ENCODE data around the gene KRT17.
"Not testable (repeated sequence)": the region's sequence is repeated elsewhere in the genome, so short reads cannot be mapped to it uniquely, and the experiment has no call there.

The KRT17 gene

GRCh38 chr17:41633556-41634199 lies 9.3 kb upstream of the KRT17 start:
- DNase-seq, result no peak

- DNase-seq, result no peak
These were observed 8.2 kb upstream of the KRT17 start for GRCh38 chr17:41632482-41633105.

- no peak for DNase-seq
These were observed 7.5 kb upstream of the KRT17 start for GRCh38 chr17:41631898-41632285.

GRCh38 chr17:41631025-41631897 lies 6.9 kb upstream of the KRT17 start:
- no peak for DNase-seq

GRCh38 chr17:41629826-41630670 lies 5.7 kb upstream of the KRT17 start:
- DNase-seq, result no peak

- no peak for DNase-seq
These were observed 4.9 kb upstream of the KRT17 start for GRCh38 chr17:41629316-41629715.

GRCh38 chr17:41628621-41629255 lies 4.4 kb upstream of the KRT17 start:
- not testable (repeated sequence) for DNase-seq

- not testable (repeated sequence) for DNase-seq
These were observed 3.6 kb upstream of the KRT17 start for GRCh38 chr17:41628073-41628370.

- no peak for DNase-seq
These were observed 3.1 kb upstream of the KRT17 start for GRCh38 chr17:41627316-41628072.

- not testable (repeated sequence) for DNase-seq
These were observed 2.5 kb upstream of the KRT17 start for GRCh38 chr17:41626914-41627295.

GRCh38 chr17:41626028-41626913 lies 1.9 kb upstream of the KRT17 start:
- not testable (repeated sequence) for DNase-seq

- DNase-seq, result no peak
These were observed 1.2 kb upstream of the KRT17 start for GRCh38 chr17:41625602-41626001.

- not testable (repeated sequence) for DNase-seq
These were observed 1.1 kb downstream of the KRT17 start for GRCh38 chr17:41623184-41623861.

GRCh38 chr17:41622340-41623183 lies 1.8 kb downstream of the KRT17 start:
- DNase-seq, result not testable (repeated sequence)

- DNase-seq, result no peak
These were observed 2.5 kb downstream of the KRT17 start for GRCh38 chr17:41621916-41622315.

- DNase-seq, result not testable (repeated sequence)
These were observed 2.9 kb downstream of the KRT17 start for GRCh38 chr17:41621435-41621817.

- DNase-seq, result no peak
These were observed 3.6 kb downstream of the KRT17 start for GRCh38 chr17:41620583-41621434.

- not testable (repeated sequence) for DNase-seq
These were observed 4.3 kb downstream of the KRT17 start for GRCh38 chr17:41619927-41620582.
